Femur (tissue), 1 donor: ENCODE data around the gene SFTPA2.
"Not testable (repeated sequence)": the region's sequence is repeated elsewhere in the genome, so short reads cannot be mapped to it uniquely, and the experiment has no call there.

Source experiments
- DNase-seq: peaks from one replicate; pipeline ENCODE4 v3.0.0-alpha.2; 2017

Gene SFTPA2

GRCh38 chr10:79509934-79510508, 50.2 kb downstream of the SFTPA2 start:
- DNase-seq = not testable (repeated sequence)

- not testable (repeated sequence) for DNase-seq
Measured at GRCh38 chr10:79509306-79509933, 50.8 kb downstream of the SFTPA2 start.

- not testable (repeated sequence) for DNase-seq
Measured at GRCh38 chr10:79508245-79508644, 52.0 kb downstream of the SFTPA2 start.

- no peak for DNase-seq
Measured at GRCh38 chr10:79507440-79508167, 52.6 kb downstream of the SFTPA2 start.
